ENCODE data around the gene CRIP1. TPM values are rescaled to one million over a fixed set of nuclear protein-coding genes. Genes with fewer than 3 reads are reported as not detected.

Gene CRIP1
- total RNA-seq, 4 donors from 2014 or later = 11.2 to 57.9 (median 34.2) TPM

DNA sequence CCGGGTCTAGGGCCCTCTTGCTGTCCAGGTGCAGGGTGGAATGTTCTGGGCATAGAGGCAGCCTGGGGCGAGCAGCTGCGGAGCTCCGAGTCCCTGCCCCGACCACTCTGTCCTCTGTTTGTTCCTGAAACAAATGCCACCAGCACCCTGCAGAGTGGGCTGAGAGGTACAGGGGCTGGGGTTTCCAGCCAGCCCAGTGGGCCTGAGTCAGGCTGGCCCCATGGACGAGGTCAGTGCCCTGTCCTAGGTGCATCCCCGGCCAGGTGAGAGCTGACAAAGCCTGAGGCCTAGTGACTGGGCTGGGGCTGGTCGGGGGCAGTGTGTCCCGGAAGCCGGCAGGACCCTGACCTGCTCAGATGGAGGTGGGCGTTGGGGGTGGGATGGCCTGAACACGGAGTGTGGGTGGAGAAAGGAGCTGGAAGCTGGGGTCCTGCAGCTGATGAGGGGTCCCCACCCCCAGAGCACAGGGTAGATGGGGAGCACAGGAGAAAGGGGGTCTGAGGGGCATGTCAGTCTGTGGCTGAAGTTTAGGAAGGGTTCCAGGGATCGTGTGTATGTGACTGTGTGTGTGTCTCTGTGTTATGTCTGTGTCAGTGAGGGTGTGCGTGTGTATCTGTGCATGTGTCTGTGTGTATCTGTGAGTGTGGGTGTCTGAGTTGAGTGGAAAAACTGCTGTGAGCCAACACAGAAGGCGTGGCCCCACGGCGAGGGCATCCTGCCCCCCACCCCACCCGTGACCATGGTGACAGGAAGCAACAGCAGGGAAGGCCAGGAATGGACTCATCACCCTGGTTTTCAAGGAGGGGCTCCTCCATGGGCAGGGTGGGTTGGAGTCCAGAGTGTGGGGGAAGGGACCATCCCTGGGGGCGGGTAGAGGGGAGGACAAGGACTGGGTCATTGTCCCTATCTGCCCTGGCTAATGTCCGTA, 2.4 kb upstream of the CRIP1 start:
- 0 to 33% methylated on average over 2 to 3 of the region's 20 CpGs for WGBS, 2 donors (ENCODE audit: low coverage in 1 of 2)
- Histone ChIP-seq H3K27me3 (no peaks in the 10 kb centered on the region), H3K36me3 (peaks cover 0 to 9% of the 10 kb centered on the region in 2 donors), H3K27ac (peak overlapping the region in 3 of 4 donors; percentile 92 to 97 (median 96)), H3K9me3 (no peaks in the 10 kb centered on the region), H3K4me1 (peaks cover 4 to 100% (median 89%) of the 10 kb centered on the region in 3 donors), H3K4me3 (no peak overlapping the region)
- no peak for ATAC-seq
- TF ChIP-seq POLR2AphosphoS5 (IDR thresholded peaks at IDR 0.05) = peak; percentile 24
- no peak for TF ChIP-seq POLR2A (IDR thresholded peaks at IDR 0.05)
- no peak for TF ChIP-seq EP300 (IDR thresholded peaks at IDR 0.05)
- TF ChIP-seq, protein P1, sequence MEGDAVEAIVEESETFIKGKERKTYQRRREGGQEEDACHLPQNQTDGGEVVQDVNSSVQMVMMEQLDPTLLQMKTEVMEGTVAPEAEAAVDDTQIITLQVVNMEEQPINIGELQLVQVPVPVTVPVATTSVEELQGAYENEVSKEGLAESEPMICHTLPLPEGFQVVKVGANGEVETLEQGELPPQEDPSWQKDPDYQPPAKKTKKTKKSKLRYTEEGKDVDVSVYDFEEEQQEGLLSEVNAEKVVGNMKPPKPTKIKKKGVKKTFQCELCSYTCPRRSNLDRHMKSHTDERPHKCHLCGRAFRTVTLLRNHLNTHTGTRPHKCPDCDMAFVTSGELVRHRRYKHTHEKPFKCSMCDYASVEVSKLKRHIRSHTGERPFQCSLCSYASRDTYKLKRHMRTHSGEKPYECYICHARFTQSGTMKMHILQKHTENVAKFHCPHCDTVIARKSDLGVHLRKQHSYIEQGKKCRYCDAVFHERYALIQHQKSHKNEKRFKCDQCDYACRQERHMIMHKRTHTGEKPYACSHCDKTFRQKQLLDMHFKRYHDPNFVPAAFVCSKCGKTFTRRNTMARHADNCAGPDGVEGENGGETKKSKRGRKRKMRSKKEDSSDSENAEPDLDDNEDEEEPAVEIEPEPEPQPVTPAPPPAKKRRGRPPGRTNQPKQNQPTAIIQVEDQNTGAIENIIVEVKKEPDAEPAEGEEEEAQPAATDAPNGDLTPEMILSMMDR (IDR thresholded peaks at IDR 0.05) = no peak

- ATAC-seq = no peak
- Histone ChIP-seq H3K36me3 (peaks cover 0 to 2% of the 10 kb centered on the region in 2 donors), H3K4me3 (no peak overlapping the region), H3K9me3 (no peaks in the 10 kb centered on the region), H3K27me3 (no peaks in the 10 kb centered on the region), H3K4me1 (peaks cover 4 to 100% (median 90%) of the 10 kb centered on the region in 3 donors), H3K27ac (peak overlapping the region in 3 of 4 donors; percentile 92 to 97 (median 96))
- 0% methylated on average over 1 of the region's 16 CpGs; no CpG with 5 or more reads in 1 of the 2 donors for WGBS, 2 donors (ENCODE audit: low coverage in 1 of 2)
- TF ChIP-seq POLR2AphosphoS5 (IDR thresholded peaks at IDR 0.05) (no peak), POLR2A (IDR thresholded peaks at IDR 0.05) (no peak), EP300 (IDR thresholded peaks at IDR 0.05) (no peak)
- TF ChIP-seq, protein P1 (IDR thresholded peaks at IDR 0.05) = no peak
Measured at GRCh38 chr14:105484997-105485393, 1.7 kb upstream of the CRIP1 start.

GRCh38 chr14:105485739-105486162, 935 bp upstream of the CRIP1 start:
- Histone ChIP-seq H3K9me3 (no peaks in the 10 kb centered on the region), H3K27me3 (no peaks in the 10 kb centered on the region), H3K4me3 (peak overlapping the region in 1 of 2 donors; percentile 61), H3K4me1 (peaks cover 4 to 95% (median 82%) of the 10 kb centered on the region in 3 donors), H3K27ac (peak overlapping the region in 3 of 4 donors; percentile 92 to 97 (median 96)), H3K36me3 (no peaks in the 10 kb centered on the region)
- no peak for TF ChIP-seq POLR2A (IDR thresholded peaks at IDR 0.05)
- TF ChIP-seq, protein P1 (IDR thresholded peaks at IDR 0.05) = peak in 1 of 4 experiments; percentile 5
- 34% methylated on average over 8 of the region's 12 CpGs; no CpG with 5 or more reads in 1 of the 2 donors for WGBS, 2 donors (ENCODE audit: low coverage in 1 of 2)
- no peak for ATAC-seq

DNA sequence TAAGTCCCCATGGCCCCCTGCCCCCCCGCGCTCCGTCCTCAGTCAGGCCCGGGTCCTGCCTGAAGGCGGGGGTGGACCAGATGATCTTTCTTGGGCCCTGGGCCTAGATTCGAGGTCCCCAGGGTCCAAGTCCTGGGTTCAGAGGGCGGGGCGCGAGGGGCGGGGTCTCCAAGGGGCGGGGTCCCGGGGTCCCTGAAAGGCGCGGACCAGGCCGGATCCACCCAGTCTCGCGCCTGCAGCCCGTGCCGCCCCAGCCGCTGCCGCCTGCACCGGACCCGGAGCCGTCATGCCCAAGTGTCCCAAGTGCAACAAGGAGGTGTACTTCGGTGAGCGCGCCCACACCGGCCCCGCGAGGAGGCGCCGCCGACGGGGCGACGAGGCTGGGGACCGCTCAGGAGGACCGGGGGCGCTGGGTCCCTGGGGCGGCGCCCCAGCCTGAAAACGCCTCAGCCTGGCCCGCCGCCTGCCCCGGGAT, 325 bp downstream of the CRIP1 start:
- peak overlapping the region; percentile 28 to 61 for H3K4me3 ChIP-seq
- TF ChIP-seq, protein P1 (IDR thresholded peaks at IDR 0.05) = no peak
- peak; percentile 53 to 69 for TF ChIP-seq POLR2A (IDR thresholded peaks at IDR 0.05)
- peak overlapping the region; percentile 70 to 97 (median 94) for H3K27ac ChIP-seq
- no peak for ATAC-seq
- H3K36me3 ChIP-seq = no peaks in the 10 kb centered on the region
- H3K9me3 ChIP-seq = no peaks in the 10 kb centered on the region
- H3K27me3 ChIP-seq = no peaks in the 10 kb centered on the region
- peaks cover 4 to 91% (median 77%) of the 10 kb centered on the region in 3 donors for H3K4me1 ChIP-seq
- no CpG with 5 or more reads among the region's 45 CpGs for WGBS, 2 donors (ENCODE audit: low coverage in 1 of 2)
